ENCODE data around the gene TCN2.
A peak's percentile ranks its signal among the peaks of the same experiment; 100 is the strongest.

TCN2 gene

GRCh38 chr22:30636226-30637077 lies 29.5 kb downstream of the TCN2 start:
- Histone ChIP-seq H3K9me3 (replicated peaks; ENCODE audit: low read length) (no peaks in the 10 kb centered on the region), H3K4me2 (ENCODE audit: low read length) (peak overlapping the region; percentile 94), H3K9ac (ENCODE audit: low read depth, low read length) (peak overlapping the region; percentile 82), H3K27me3 (ENCODE audit: control insufficient read depth, insufficient read depth, low read length) (no peaks in the 10 kb centered on the region), H3K4me1 (ENCODE audit: control insufficient read depth, insufficient read depth, low read length) (peaks cover 29% of the 10 kb centered on the region), H3K36me3 (ENCODE audit: insufficient read depth, low read length) (no peaks in the 10 kb centered on the region), H3K4me3 (ENCODE audit: low read length) (peak overlapping the region; percentile 83)

GRCh38 chr22:30637701-30638114 lies 30.7 kb downstream of the TCN2 start:
- peak overlapping the region; percentile 83 for H3K4me3 ChIP-seq (ENCODE audit: low read length)

GRCh38 chr22:30640361-30640760 lies 33.4 kb downstream of the TCN2 start:
- H3K9me3 ChIP-seq (replicated peaks; ENCODE audit: low read length) = no peaks in the 10 kb centered on the region
- no peak overlapping the region for H3K4me2 ChIP-seq (ENCODE audit: low read length)
- peaks cover 36% of the 10 kb centered on the region for H3K4me1 ChIP-seq (ENCODE audit: control insufficient read depth, insufficient read depth, low read length)
- H3K9ac ChIP-seq (ENCODE audit: low read depth, low read length) = no peak overlapping the region
- no peaks in the 10 kb centered on the region for H3K36me3 ChIP-seq (ENCODE audit: insufficient read depth, low read length)
- H3K4me3 ChIP-seq (ENCODE audit: low read length) = no peak overlapping the region
- H3K27me3 ChIP-seq (ENCODE audit: control insufficient read depth, insufficient read depth, low read length) = no peaks in the 10 kb centered on the region

More at GRCh38 chr22:30637701-30638114, 30.7 kb downstream of the TCN2 start:
- H3K4me2 ChIP-seq (ENCODE audit: low read length) = peak overlapping the region; percentile 94
- no peaks in the 10 kb centered on the region for H3K27me3 ChIP-seq (ENCODE audit: control insufficient read depth, insufficient read depth, low read length)
- no peaks in the 10 kb centered on the region for H3K36me3 ChIP-seq (ENCODE audit: insufficient read depth, low read length)
- no peaks in the 10 kb centered on the region for H3K9me3 ChIP-seq (replicated peaks; ENCODE audit: low read length)
- H3K9ac ChIP-seq (ENCODE audit: low read depth, low read length) = no peak overlapping the region
- H3K4me1 ChIP-seq (ENCODE audit: control insufficient read depth, insufficient read depth, low read length) = peaks cover 29% of the 10 kb centered on the region

GRCh38 chr22:30640839-30641430 lies 34.0 kb downstream of the TCN2 start:
- Histone ChIP-seq H3K4me3 (ENCODE audit: low read length) (no peak overlapping the region), H3K9me3 (replicated peaks; ENCODE audit: low read length) (no peaks in the 10 kb centered on the region), H3K27me3 (ENCODE audit: control insufficient read depth, insufficient read depth, low read length) (no peaks in the 10 kb centered on the region), H3K4me1 (ENCODE audit: control insufficient read depth, insufficient read depth, low read length) (peaks cover 35% of the 10 kb centered on the region), H3K36me3 (ENCODE audit: insufficient read depth, low read length) (no peaks in the 10 kb centered on the region), H3K9ac (ENCODE audit: low read depth, low read length) (no peak overlapping the region), H3K4me2 (ENCODE audit: low read length) (peak overlapping the region; percentile 2)

- H3K9me3 ChIP-seq (replicated peaks; ENCODE audit: low read length) = no peaks in the 10 kb centered on the region
- H3K9ac ChIP-seq (ENCODE audit: low read depth, low read length) = peak overlapping the region; percentile 22
- peaks cover 16% of the 10 kb centered on the region for H3K4me1 ChIP-seq (ENCODE audit: control insufficient read depth, insufficient read depth, low read length)
Observed at GRCh38 chr22:30643055-30643875, 36.3 kb downstream of the TCN2 start.

GRCh38 chr22:30646518-30647160 lies 39.7 kb downstream of the TCN2 start:
- no peak overlapping the region for H3K9ac ChIP-seq (ENCODE audit: low read depth, low read length)
- peaks cover 27% of the 10 kb centered on the region for H3K4me1 ChIP-seq (ENCODE audit: control insufficient read depth, insufficient read depth, low read length)
- H3K4me3 ChIP-seq (ENCODE audit: low read length) = no peak overlapping the region

More at GRCh38 chr22:30643055-30643875, 36.3 kb downstream of the TCN2 start:
- Histone ChIP-seq H3K4me2 (ENCODE audit: low read length) (peak overlapping the region; percentile 63), H3K27me3 (ENCODE audit: control insufficient read depth, insufficient read depth, low read length) (no peaks in the 10 kb centered on the region), H3K36me3 (ENCODE audit: insufficient read depth, low read length) (peaks cover 6% of the 10 kb centered on the region), H3K4me3 (ENCODE audit: low read length) (no peak overlapping the region)

GRCh38 chr22:30647536-30647935 lies 40.6 kb downstream of the TCN2 start:
- no peak overlapping the region for H3K4me3 ChIP-seq (ENCODE audit: low read length)
- no peaks in the 10 kb centered on the region for H3K9me3 ChIP-seq (replicated peaks; ENCODE audit: low read length)
- H3K27me3 ChIP-seq (ENCODE audit: control insufficient read depth, insufficient read depth, low read length) = no peaks in the 10 kb centered on the region
- peaks cover 6% of the 10 kb centered on the region for H3K36me3 ChIP-seq (ENCODE audit: insufficient read depth, low read length)
- peaks cover 27% of the 10 kb centered on the region for H3K4me1 ChIP-seq (ENCODE audit: control insufficient read depth, insufficient read depth, low read length)
- H3K9ac ChIP-seq (ENCODE audit: low read depth, low read length) = no peak overlapping the region
- no peak overlapping the region for H3K4me2 ChIP-seq (ENCODE audit: low read length)

More at GRCh38 chr22:30646518-30647160, 39.7 kb downstream of the TCN2 start:
- Histone ChIP-seq H3K27me3 (ENCODE audit: control insufficient read depth, insufficient read depth, low read length) (no peaks in the 10 kb centered on the region), H3K36me3 (ENCODE audit: insufficient read depth, low read length) (peaks cover 6% of the 10 kb centered on the region), H3K4me2 (ENCODE audit: low read length) (no peak overlapping the region), H3K9me3 (replicated peaks; ENCODE audit: low read length) (no peaks in the 10 kb centered on the region)

- H3K9ac ChIP-seq (ENCODE audit: low read depth, low read length) = no peak overlapping the region
- no peak overlapping the region for H3K4me3 ChIP-seq (ENCODE audit: low read length)
- no peaks in the 10 kb centered on the region for H3K27me3 ChIP-seq (ENCODE audit: control insufficient read depth, insufficient read depth, low read length)
Observed at GRCh38 chr22:30648825-30649224, 41.9 kb downstream of the TCN2 start.

GRCh38 chr22:30649430-30650007 lies 42.5 kb downstream of the TCN2 start:
- H3K4me3 ChIP-seq (ENCODE audit: low read length) = no peak overlapping the region
- H3K4me1 ChIP-seq (ENCODE audit: control insufficient read depth, insufficient read depth, low read length) = peaks cover 11% of the 10 kb centered on the region
- H3K4me2 ChIP-seq (ENCODE audit: low read length) = peak overlapping the region; percentile 55
- no peaks in the 10 kb centered on the region for H3K9me3 ChIP-seq (replicated peaks; ENCODE audit: low read length)
- H3K27me3 ChIP-seq (ENCODE audit: control insufficient read depth, insufficient read depth, low read length) = no peaks in the 10 kb centered on the region
- no peak overlapping the region for H3K9ac ChIP-seq (ENCODE audit: low read depth, low read length)
- peaks cover 6% of the 10 kb centered on the region for H3K36me3 ChIP-seq (ENCODE audit: insufficient read depth, low read length)

More at GRCh38 chr22:30648825-30649224, 41.9 kb downstream of the TCN2 start:
- peaks cover 17% of the 10 kb centered on the region for H3K4me1 ChIP-seq (ENCODE audit: control insufficient read depth, insufficient read depth, low read length)
- H3K36me3 ChIP-seq (ENCODE audit: insufficient read depth, low read length) = peaks cover 6% of the 10 kb centered on the region
- no peaks in the 10 kb centered on the region for H3K9me3 ChIP-seq (replicated peaks; ENCODE audit: low read length)
- peak overlapping the region; percentile 55 for H3K4me2 ChIP-seq (ENCODE audit: low read length)

GRCh38 chr22:30650508-30651116 lies 43.6 kb downstream of the TCN2 start:
- H3K4me3 ChIP-seq (ENCODE audit: low read length) = no peak overlapping the region
- H3K4me1 ChIP-seq (ENCODE audit: control insufficient read depth, insufficient read depth, low read length) = peaks cover 11% of the 10 kb centered on the region

More at GRCh38 chr22:30650508-30651116, 43.6 kb downstream of the TCN2 start:
- Histone ChIP-seq H3K36me3 (ENCODE audit: insufficient read depth, low read length) (peaks cover 6% of the 10 kb centered on the region), H3K4me2 (ENCODE audit: low read length) (no peak overlapping the region), H3K9me3 (replicated peaks; ENCODE audit: low read length) (no peaks in the 10 kb centered on the region), H3K27me3 (ENCODE audit: control insufficient read depth, insufficient read depth, low read length) (no peaks in the 10 kb centered on the region), H3K9ac (ENCODE audit: low read depth, low read length) (no peak overlapping the region)
